ENCODE results near the gene CDH23. TPM values are rescaled to one million over a fixed set of nuclear protein-coding genes. Genes with fewer than 3 reads are reported as not detected.

The CDH23 gene
- total and polyA plus RNA-seq, 9 of the 15 experiments (the other 6 are each of a cell fraction or from before 2014, with no cell fraction given) = 0.18 to 1.2 (median 0.47) TPM

DNA sequence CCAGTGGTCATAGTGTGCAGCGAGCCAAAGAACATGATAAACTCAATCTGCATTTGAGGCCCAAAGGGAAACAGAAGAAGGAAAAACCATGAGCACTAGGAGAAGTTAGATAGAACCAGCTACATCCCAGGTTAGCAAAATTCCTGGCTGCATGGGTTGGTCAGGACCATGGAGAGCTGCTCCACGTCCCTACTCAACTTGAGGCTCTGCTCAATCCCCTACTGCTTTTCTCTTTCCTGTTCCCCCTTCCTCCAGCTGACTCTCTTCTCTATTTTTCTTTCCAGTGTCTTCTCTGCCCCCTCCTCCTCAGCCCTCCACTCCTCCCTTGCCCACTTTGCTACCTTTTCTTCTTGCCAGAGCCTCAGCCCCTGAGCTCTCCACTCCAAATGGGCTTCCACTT, 398.5 kb downstream of the CDH23 start (continued):
- TF ChIP-seq ZNF398 (CRISPR knock-in tag; IDR thresholded peaks at IDR 0.05) (no peak), NR2F6 (CRISPR knock-in tag; IDR thresholded peaks at IDR 0.05) (no peak), ZNF77 (CRISPR knock-in tag; IDR thresholded peaks at IDR 0.05) (no peak), CBX8 (IDR thresholded peaks at IDR 0.05; ENCODE audit: borderline replicate concordance, extremely low read depth, low read depth, low read length, poor library complexity, severe bottlenecking) (no peak), ZNF197 (CRISPR knock-in tag; IDR thresholded peaks at IDR 0.05; ENCODE audit: low read depth) (peak; percentile 80; the same call in 1 of the 2 replicates), EGR1 (conservative IDR thresholded peaks at IDR 0.05) (no peak), KLF6 (CRISPR knock-in tag; IDR thresholded peaks at IDR 0.05; ENCODE audit: borderline replicate concordance) (no peak), ZNF165 (CRISPR knock-in tag; IDR thresholded peaks at IDR 0.05; ENCODE audit: borderline replicate concordance) (no peak), CC2D1A (IDR thresholded peaks at IDR 0.05) (0 out of 2 replicates have a peak, but pooled peaks have one; percentile 24), KDM2B (CRISPR knock-in tag; IDR thresholded peaks at IDR 0.05) (no peak), FOXA1 (IDR thresholded peaks at IDR 0.05; ENCODE audit: borderline replicate concordance) (no peak), SFPQ (IDR thresholded peaks at IDR 0.05; ENCODE audit: low read depth, low read length) (no peak), HCFC1 (IDR thresholded peaks at IDR 0.05; ENCODE audit: low read depth, low read length) (no peak), ZMIZ1 (IDR thresholded peaks at IDR 0.05; ENCODE audit: low read depth in 2 of 2, low read length in 2 of 2) (no peak), PRMT5 (CRISPR knock-in tag; IDR thresholded peaks at IDR 0.05) (peak; percentile 86; the same call in 1 of the 2 replicates), PML (IDR thresholded peaks at IDR 0.05; ENCODE audit: low read length) (no peak)
- TF ChIP-seq, protein P1, sequence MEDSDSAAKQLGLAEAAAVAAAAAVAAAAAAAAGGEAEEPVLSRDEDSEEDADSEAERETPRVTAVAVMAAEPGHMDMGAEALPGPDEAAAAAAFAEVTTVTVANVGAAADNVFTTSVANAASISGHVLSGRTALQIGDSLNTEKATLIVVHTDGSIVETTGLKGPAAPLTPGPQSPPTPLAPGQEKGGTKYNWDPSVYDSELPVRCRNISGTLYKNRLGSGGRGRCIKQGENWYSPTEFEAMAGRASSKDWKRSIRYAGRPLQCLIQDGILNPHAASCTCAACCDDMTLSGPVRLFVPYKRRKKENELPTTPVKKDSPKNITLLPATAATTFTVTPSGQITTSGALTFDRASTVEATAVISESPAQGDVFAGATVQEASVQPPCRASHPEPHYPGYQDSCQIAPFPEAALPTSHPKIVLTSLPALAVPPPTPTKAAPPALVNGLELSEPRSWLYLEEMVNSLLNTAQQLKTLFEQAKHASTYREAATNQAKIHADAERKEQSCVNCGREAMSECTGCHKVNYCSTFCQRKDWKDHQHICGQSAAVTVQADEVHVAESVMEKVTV (CRISPR knock-in tag; IDR thresholded peaks at IDR 0.05) = no peak
- TF ChIP-seq, protein P2, sequence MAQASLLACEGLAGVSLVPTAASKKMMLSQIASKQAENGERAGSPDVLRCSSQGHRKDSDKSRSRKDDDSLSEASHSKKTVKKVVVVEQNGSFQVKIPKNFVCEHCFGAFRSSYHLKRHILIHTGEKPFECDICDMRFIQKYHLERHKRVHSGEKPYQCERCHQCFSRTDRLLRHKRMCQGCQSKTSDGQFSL (CRISPR knock-in tag; IDR thresholded peaks at IDR 0.05) = no peak
- TF ChIP-seq, protein P2 (tag; IDR thresholded peaks at IDR 0.05) = no peak
